ENCODE results near the gene RNF103. TPM values are rescaled to one million over a fixed set of nuclear protein-coding genes. Genes with fewer than 3 reads are reported as not detected.

Gene RNF103
- total and polyA plus RNA-seq, 2 of the 13 experiments (the other 11 are each of a cell fraction or from before 2014, with no cell fraction given) = 19.8 to 21.1 TPM

GRCh38 chr2:86632672-86633071, 9.0 kb upstream of the RNF103 start (continued):
- TF ChIP-seq TRIM22 (IDR thresholded peaks at IDR 0.05) (no peak), SP5 (CRISPR knock-in tag; IDR thresholded peaks at IDR 0.05; ENCODE audit: borderline replicate concordance, low read depth) (0 out of 2 replicates have a peak, but pooled peaks have one; percentile 13), ZNF280D (CRISPR knock-in tag; IDR thresholded peaks at IDR 0.05) (no peak), ELF1 (CRISPR knock-in tag; IDR thresholded peaks at IDR 0.05) (no peak), MAFK (conservative IDR thresholded peaks at IDR 0.05 in 1 of 2, IDR thresholded peaks at IDR 0.05 in 1 of 2; ENCODE audit: low read length in 2 of 2) (no peak), ZBTB38 (CRISPR knock-in tag; IDR thresholded peaks at IDR 0.05) (no peak), ZNF546 (CRISPR knock-in tag; conservative IDR thresholded peaks at IDR 0.05) (no peak), JUND (CRISPR knock-in tag; IDR thresholded peaks at IDR 0.05) (no peak), HMG20A (CRISPR knock-in tag; IDR thresholded peaks at IDR 0.05; ENCODE audit: borderline replicate concordance) (no peak), ZNF180 (CRISPR knock-in tag; IDR thresholded peaks at IDR 0.05; ENCODE audit: borderline replicate concordance, low read depth) (no peak), ARNTL (CRISPR knock-in tag; IDR thresholded peaks at IDR 0.05) (no peak), POLR2AphosphoS2 (IDR thresholded peaks at IDR 0.05; ENCODE audit: low read depth, low read length) (no peak), ZNF512B (CRISPR knock-in tag; IDR thresholded peaks at IDR 0.05; ENCODE audit: borderline replicate concordance) (0 out of 2 replicates have a peak, but pooled peaks have one; percentile 20), ZEB1 (IDR thresholded peaks at IDR 0.05; ENCODE audit: insufficient replicate concordance, low read depth) (no peak), KLF15 (CRISPR knock-in tag; IDR thresholded peaks at IDR 0.05; ENCODE audit: borderline replicate concordance) (no peak), ZNF138 (CRISPR knock-in tag; IDR thresholded peaks at IDR 0.05; ENCODE audit: low read depth) (no peak), ERF (CRISPR knock-in tag; IDR thresholded peaks at IDR 0.05) (0 out of 2 replicates have a peak, but pooled peaks have one; percentile 22), TOPORS (CRISPR knock-in tag; IDR thresholded peaks at IDR 0.05) (no peak), TFE3 (CRISPR knock-in tag; IDR thresholded peaks at IDR 0.05) (no peak), FOXO1 (CRISPR knock-in tag; IDR thresholded peaks at IDR 0.05) (no peak; the same call in 1 of the 2 replicates), HNRNPH1 (optimal IDR thresholded peaks at IDR 0.05; ENCODE audit: low read depth, low read length) (no peak), KAT8 (CRISPR knock-in tag; IDR thresholded peaks at IDR 0.05) (no peak)

Data from HepG2 (cell line).